OCI-LY3 (cell line): ENCODE results near the gene GALNT16.

ENCODE experiments used
- H2AFZ ChIP-seq: fragments of 200-600, 300-600 bp; shearing (Covaris generic); 2 replicates; pipeline ENCODE4 v1.6.0; 2014; ENCODE audit warnings: antibody characterized with exemption, low read depth, low read length
- H3K27ac ChIP-seq: fragments of 200-600, 300-600 bp; sonication (generic); 2 replicates; pipeline ENCODE4 v1.5.1; 2014; ENCODE audit warnings: mild to moderate bottlenecking, low read length, moderate library complexity, mixed read lengths
- H3K27me3 ChIP-seq: fragments of 200-600, 300-600 bp; sonication (generic); 2 replicates; pipeline ENCODE4 v1.6.1; 2014; ENCODE audit warnings: low read depth, low read length, mixed read lengths
- H3K36me3 ChIP-seq: fragments of 200-600, 300-600 bp; sonication (generic); replicated peaks from 2 replicates; pipeline ENCODE3; 2014; ENCODE audit warnings: low read depth, low read length, mixed read lengths
- H3K4me1 ChIP-seq: fragments of 300-600, 200-600 bp; sonication (generic); 2 replicates; pipeline ENCODE4 v1.6.1; 2014; ENCODE audit warnings: low read length, mixed read lengths
- H3K4me2 ChIP-seq: fragments of 200-600, 300-600 bp; sonication (generic); 2 replicates; pipeline ENCODE4 v1.6.1; 2014; ENCODE audit warnings: low read length, mixed read lengths
- H3K4me3 ChIP-seq: fragments of 300-600, 200-600 bp; sonication (generic); 2 replicates; pipeline ENCODE4 v1.5.1; 2014; ENCODE audit warnings: antibody characterized with exemption, mild to moderate bottlenecking, low read length, moderate library complexity
- H3K79me2 ChIP-seq: fragments of 300-600, 200-600 bp; shearing (Covaris generic); 2 replicates; pipeline ENCODE4 v1.6.1; 2014; ENCODE audit warnings: mild to moderate bottlenecking, low read length, mixed read lengths
- H3K9ac ChIP-seq: fragments of 300-600, 200-600 bp; shearing (Covaris generic); 2 replicates; pipeline ENCODE4 v1.6.0; 2014; ENCODE audit warnings: mild to moderate bottlenecking, low read length, moderate library complexity
- H3K9me3 ChIP-seq: fragments of 200-600, 300-600 bp; shearing (Covaris generic); 2 replicates; pipeline ENCODE4 v1.6.1; 2014; ENCODE audit warnings: low read length, mixed read lengths; ENCODE audit not compliant: insufficient read depth
- H4K20me1 ChIP-seq: fragments of 200-600, 300-600 bp; sonication (generic); 2 replicates; pipeline ENCODE4 v1.6.1; 2016; ENCODE audit warnings: low read length, mixed read lengths; ENCODE audit not compliant: insufficient read depth
- EZH2phosphoT487 ChIP-seq: fragments of 200-600 bp; shearing (Covaris generic); IDR thresholded peaks from 2 replicates; pipeline ENCODE4 v1.6.1; 2018; ENCODE audit warnings: antibody characterized with exemption, mixed run types, low read depth
- TF ChIP-seq, protein P1 (sequence below): fragments of 200-600, 300-600 bp; sonication (generic); IDR thresholded peaks from 2 replicates; pipeline ENCODE4 v1.5.1; 2014; ENCODE audit warnings: antibody characterized with exemption, low read length, low read depth

The GALNT16 gene

DNA sequence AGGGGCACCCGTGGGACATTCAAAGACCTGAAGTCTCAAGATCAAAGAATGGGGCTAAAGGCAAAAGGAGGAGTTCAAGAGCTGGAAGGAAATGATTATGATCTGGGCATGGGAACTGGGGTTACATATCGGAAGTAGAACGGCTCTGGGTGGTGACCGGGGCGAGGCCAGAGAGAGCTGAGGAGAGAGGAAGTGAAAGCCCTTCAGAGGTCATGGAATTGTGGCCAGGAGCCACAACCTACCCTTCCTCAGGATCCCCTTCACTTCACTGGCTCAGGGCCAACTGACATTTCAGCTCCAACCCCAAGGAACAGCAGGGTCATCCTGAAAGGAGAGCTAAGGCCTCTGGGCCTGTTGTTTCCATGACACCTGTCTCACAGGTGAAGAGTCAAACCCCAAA lies 57.8 kb downstream of the GALNT16 start:
- Histone ChIP-seq H3K9ac (no peak overlapping the region), H2AFZ (no peak overlapping the region), H3K27ac (no peak overlapping the region)

DNA sequence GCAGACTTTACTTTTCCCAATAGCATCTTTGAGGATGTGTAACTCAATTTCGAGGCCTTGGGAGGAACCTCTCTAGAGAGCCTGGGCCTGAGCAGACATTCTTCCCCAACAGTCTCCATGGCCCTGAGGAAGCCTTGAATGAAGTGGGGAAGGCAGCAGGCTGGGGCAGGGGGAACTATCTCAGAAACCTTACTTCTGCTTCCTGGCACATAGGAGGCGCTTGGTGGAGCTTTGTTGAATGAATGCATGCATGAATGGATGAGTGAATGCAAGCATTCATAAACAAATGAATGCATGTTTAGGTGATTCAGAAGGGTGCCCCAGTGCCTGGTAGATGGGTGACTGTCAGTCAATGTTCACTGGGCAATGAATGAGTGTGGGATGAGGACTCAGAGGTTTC lies 58.3 kb downstream of the GALNT16 start:
- H4K20me1 ChIP-seq, result no peaks in the 10 kb centered on the region
- no peak overlapping the region for H3K4me3 ChIP-seq
- peaks cover 5% of the 10 kb centered on the region; the same call in 1 of the 2 replicates for H3K4me1 ChIP-seq
- H3K9me3 ChIP-seq, result no peaks in the 10 kb centered on the region
- H3K79me2 ChIP-seq, result no peaks in the 10 kb centered on the region
- TF ChIP-seq EZH2phosphoT487, result no peak
- TF ChIP-seq, protein P1, sequence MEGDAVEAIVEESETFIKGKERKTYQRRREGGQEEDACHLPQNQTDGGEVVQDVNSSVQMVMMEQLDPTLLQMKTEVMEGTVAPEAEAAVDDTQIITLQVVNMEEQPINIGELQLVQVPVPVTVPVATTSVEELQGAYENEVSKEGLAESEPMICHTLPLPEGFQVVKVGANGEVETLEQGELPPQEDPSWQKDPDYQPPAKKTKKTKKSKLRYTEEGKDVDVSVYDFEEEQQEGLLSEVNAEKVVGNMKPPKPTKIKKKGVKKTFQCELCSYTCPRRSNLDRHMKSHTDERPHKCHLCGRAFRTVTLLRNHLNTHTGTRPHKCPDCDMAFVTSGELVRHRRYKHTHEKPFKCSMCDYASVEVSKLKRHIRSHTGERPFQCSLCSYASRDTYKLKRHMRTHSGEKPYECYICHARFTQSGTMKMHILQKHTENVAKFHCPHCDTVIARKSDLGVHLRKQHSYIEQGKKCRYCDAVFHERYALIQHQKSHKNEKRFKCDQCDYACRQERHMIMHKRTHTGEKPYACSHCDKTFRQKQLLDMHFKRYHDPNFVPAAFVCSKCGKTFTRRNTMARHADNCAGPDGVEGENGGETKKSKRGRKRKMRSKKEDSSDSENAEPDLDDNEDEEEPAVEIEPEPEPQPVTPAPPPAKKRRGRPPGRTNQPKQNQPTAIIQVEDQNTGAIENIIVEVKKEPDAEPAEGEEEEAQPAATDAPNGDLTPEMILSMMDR, result no peak
- H3K36me3 ChIP-seq, result no peaks in the 10 kb centered on the region
- H3K4me2 ChIP-seq, result no peak overlapping the region
- no peak overlapping the region for H3K27ac ChIP-seq
- H3K27me3 ChIP-seq, result no peaks in the 10 kb centered on the region
- no peak overlapping the region for H2AFZ ChIP-seq
- H3K9ac ChIP-seq, result no peak overlapping the region

More for the DNA sequence above, 57.8 kb downstream of the GALNT16 start:
- H3K4me3 ChIP-seq, result no peak overlapping the region
- no peaks in the 10 kb centered on the region for H3K79me2 ChIP-seq
- no peaks in the 10 kb centered on the region for H4K20me1 ChIP-seq
- H3K4me1 ChIP-seq, result peaks cover 5% of the 10 kb centered on the region; the same call in 1 of the 2 replicates
- no peaks in the 10 kb centered on the region for H3K36me3 ChIP-seq
- TF ChIP-seq, protein P1, result no peak
- TF ChIP-seq EZH2phosphoT487, result no peak
- no peak overlapping the region for H3K4me2 ChIP-seq
- no peaks in the 10 kb centered on the region for H3K9me3 ChIP-seq
- H3K27me3 ChIP-seq, result no peaks in the 10 kb centered on the region

- H3K27ac ChIP-seq, result no peak overlapping the region
- H3K36me3 ChIP-seq, result no peaks in the 10 kb centered on the region
- H3K4me2 ChIP-seq, result no peak overlapping the region
- no peaks in the 10 kb centered on the region for H3K79me2 ChIP-seq
- H4K20me1 ChIP-seq, result no peaks in the 10 kb centered on the region
- H3K4me1 ChIP-seq, result peaks cover 5% of the 10 kb centered on the region; the same call in 1 of the 2 replicates
- H3K27me3 ChIP-seq, result no peaks in the 10 kb centered on the region
- no peak overlapping the region for H3K4me3 ChIP-seq
- no peaks in the 10 kb centered on the region for H3K9me3 ChIP-seq
- H2AFZ ChIP-seq, result no peak overlapping the region
- H3K9ac ChIP-seq, result no peak overlapping the region
- TF ChIP-seq, protein P1, result no peak
- no peak for TF ChIP-seq EZH2phosphoT487
Measured at GRCh38 chr14:69318901-69319475, 59.0 kb downstream of the GALNT16 start.

GRCh38 chr14:69319911-69320310 lies 60.0 kb downstream of the GALNT16 start:
- Histone ChIP-seq H3K79me2 (no peaks in the 10 kb centered on the region), H3K36me3 (no peaks in the 10 kb centered on the region), H3K27me3 (no peaks in the 10 kb centered on the region), H3K9me3 (no peaks in the 10 kb centered on the region), H4K20me1 (no peaks in the 10 kb centered on the region), H3K4me2 (no peak overlapping the region), H3K4me3 (no peak overlapping the region), H3K9ac (no peak overlapping the region), H3K27ac (no peak overlapping the region), H3K4me1 (peaks cover 5% of the 10 kb centered on the region; the same call in 1 of the 2 replicates), H2AFZ (no peak overlapping the region)
- TF ChIP-seq EZH2phosphoT487, result no peak
- TF ChIP-seq, protein P1, result no peak
